GM12873 (cell line): ENCODE results near the gene ZPR1.

Source experiments
- TF ChIP-seq, protein P1 (sequence below): IDR thresholded peaks from 2 replicates; pipeline ENCODE4 v1.5.1; 2012; ENCODE audit warnings: low read depth, mild to moderate bottlenecking, moderate library complexity, low read length, control low read depth; ENCODE audit not compliant: insufficient read depth; ENCODE audit errors: missing control alignments

ZPR1 gene

DNA sequence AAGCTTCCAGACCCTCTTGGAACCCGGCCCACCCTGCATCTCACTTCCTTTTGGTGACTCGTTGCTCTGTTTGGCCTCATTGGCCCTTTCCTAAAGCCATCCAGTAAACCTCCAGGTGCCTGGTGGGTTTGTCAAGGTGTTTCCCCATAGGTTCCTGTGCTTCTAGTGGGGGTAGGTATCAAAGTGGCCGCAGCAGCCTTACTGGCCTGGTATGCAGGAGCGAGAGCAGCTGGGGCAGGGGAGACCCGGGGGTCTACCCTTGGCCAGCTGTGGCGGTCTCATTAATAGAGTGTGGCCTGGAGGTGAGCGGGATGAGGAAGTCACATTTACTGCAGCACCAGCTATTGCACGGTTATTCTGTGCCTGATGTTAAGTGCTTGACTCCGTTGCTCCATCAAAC, 31.2 kb upstream of the ZPR1 start:
- TF ChIP-seq, protein P1, sequence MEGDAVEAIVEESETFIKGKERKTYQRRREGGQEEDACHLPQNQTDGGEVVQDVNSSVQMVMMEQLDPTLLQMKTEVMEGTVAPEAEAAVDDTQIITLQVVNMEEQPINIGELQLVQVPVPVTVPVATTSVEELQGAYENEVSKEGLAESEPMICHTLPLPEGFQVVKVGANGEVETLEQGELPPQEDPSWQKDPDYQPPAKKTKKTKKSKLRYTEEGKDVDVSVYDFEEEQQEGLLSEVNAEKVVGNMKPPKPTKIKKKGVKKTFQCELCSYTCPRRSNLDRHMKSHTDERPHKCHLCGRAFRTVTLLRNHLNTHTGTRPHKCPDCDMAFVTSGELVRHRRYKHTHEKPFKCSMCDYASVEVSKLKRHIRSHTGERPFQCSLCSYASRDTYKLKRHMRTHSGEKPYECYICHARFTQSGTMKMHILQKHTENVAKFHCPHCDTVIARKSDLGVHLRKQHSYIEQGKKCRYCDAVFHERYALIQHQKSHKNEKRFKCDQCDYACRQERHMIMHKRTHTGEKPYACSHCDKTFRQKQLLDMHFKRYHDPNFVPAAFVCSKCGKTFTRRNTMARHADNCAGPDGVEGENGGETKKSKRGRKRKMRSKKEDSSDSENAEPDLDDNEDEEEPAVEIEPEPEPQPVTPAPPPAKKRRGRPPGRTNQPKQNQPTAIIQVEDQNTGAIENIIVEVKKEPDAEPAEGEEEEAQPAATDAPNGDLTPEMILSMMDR = no peak

DNA sequence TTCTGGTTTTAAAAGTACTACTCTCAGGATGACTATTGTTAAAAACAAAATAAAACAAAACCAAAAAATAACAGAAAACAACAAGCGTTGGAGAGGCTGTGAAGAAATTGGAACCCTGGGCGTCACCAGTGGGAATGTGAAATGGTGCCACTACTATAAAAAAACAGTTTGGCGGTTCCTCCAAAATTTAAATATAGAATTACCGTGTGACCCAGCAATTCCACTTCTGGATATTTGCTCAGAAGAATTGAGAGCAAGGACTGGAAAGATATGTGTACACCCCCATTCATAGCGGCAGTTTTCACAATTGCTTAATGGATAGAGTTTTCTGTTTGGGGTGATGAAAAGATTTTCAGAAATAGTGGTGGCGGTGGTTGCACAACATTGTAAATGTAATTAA, 26.7 kb upstream of the ZPR1 start:
- TF ChIP-seq, protein P1 = no peak

DNA sequence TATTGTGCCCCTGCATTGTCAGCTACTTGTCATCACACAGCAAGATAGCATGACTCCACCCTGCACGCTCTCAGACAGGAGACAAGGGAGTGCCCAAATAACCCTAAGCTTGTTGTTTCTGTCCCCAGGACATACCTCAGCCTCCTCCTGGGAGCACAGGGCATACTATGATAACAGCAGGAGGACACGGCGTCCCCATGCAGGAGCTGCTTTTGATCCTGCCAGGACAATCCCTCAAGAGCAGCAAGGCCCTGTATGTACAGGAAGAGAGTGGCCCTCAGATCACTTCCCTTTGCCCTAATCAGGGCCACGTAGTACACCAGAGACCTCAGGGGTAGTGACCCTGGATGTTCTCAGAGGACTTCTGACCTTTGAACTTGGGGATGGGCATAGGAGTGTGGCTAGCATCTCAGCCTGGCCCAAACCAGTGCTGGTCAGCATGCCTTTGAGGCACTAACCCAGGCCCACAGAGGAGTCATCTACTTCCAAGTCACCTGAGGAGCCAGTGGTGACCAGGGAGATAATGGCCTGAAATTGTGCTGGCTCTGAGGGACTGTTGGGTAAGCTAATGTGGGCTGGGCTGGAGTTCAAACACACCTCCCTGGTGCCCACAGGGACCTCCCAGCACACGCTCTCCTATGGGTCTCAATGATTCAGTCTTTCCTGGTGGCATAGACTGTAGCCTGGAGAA, 26.1 kb upstream of the ZPR1 start:
- TF ChIP-seq, protein P1 = no peak

DNA sequence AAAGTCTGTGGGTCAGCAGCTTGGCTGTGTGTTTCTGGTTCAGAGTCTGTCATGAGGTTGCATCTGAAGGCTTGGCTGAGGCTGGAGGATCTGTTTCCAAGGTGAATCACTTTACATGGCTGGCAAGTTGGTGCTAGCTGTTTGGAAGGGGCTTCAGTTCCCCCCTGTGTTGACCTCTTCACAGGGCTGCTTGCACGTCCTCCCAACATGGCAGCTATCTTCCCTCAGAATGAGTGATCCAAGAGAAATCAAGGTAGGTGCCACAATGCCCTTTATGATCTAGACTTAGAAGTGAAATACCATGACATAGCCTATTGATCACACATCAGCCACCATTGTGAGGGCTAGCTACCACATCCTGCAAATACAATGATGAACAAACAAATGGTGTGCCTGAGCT, 25.3 kb upstream of the ZPR1 start:
- TF ChIP-seq, protein P1 = no peak

DNA sequence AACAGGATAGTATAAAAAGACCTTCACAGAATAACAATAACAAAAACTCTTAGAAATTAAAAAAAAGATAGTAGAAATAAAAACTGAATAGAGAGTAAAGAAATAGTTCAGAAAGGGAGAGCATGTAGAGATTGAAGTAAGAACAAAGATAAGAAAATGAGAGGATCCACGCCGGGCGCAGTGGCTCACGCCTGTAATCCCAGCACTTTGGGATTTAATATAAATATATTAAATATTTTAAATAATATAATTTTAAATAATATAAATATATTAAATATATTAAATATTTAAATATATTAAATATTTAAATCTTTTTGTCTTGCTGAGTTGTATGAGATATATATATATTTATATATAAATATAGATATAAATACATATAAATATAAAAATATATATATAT, 24.3 kb upstream of the ZPR1 start:
- TF ChIP-seq, protein P1 = no peak

DNA sequence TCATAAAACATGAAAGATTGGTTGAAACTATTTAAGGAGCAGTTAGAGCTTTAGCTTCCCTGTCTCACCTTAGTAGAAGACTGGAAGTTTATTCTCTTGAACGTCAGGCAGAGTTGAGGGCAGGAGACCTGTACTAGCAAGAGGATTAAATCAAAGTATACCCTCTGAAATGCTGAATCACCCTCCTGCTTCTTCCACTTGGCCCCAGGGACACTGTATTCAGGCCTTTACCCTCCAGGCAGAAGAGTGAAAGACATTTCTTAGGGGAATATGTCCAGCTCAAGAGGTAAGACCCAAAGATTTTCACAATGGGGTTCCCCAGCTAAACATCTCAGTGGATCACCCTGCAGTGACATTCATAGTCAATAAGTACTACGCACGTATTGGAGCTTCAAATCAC, 23.4 kb upstream of the ZPR1 start:
- TF ChIP-seq, protein P1 = no peak

DNA sequence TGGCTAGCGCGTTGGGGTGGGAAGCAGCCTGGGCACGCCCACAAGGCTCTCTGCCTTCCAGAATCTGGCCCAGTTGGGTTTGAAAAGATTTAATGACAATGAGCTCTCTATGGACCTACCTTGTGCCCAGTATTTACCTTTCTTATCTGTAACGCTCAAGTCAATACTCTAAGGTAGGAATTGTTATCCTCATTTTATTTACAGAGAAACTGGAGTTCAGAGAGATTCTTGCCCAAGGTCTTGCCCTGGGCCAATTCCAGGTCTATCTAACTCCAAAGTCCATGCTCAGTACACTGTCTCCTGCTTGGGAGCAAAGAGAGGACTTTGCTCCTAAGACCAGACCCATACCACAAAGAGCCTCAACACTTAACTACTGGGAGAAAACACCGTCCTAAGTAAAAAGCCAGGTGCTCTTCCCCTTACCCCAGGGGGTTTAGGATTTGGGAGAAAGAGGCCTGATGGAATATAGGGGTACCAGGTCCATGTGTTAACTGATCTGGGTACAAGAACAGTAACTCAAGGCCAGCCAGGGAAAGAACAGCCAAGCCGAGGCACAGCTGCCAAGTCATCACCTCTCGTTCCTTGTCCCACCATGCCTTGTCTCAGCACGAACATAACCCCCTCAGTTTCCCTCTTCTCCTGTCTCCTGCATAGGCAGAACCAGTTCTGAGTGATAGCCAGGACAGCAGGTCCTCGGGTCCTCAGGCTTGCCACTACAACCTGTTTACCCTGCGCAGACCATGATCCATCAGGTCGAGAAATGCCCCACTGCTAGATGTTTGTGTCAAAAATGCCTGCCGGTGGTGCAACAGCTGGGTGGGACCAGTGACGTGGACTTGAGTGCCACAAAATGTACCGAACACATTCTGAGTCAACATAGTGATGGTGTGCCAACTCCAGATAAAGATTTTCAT, 20.7 kb upstream of the ZPR1 start:
- TF ChIP-seq, protein P1 = no peak
